Neural cell (in vitro differentiated cells): ENCODE data around the gene PARP3. TPM values are rescaled to one million over a fixed set of nuclear protein-coding genes. Genes with fewer than 3 reads are reported as not detected.

Experiments
- H2AFZ ChIP-seq: fragments of 200-600, 300-800 bp; sonication (generic), shearing (Covaris generic); 2 replicates; pipeline ENCODE4 v1.6.0; 2014; ENCODE audit warnings: low read depth, mild to moderate bottlenecking, antibody characterized with exemption, low read length, moderate library complexity
- H3F3A ChIP-seq: fragments of 200-600 bp; shearing (Covaris generic); 2 replicates; pipeline ENCODE4 v1.6.1; 2016; ENCODE audit warnings: mild to moderate bottlenecking, moderate library complexity, mixed read lengths, antibody characterized with exemption, low read length; ENCODE audit not compliant: insufficient read depth, poor library complexity, severe bottlenecking
- H3K27ac ChIP-seq: fragments of 200-600, 300-800 bp; sonication (generic), shearing (Covaris generic); 2 replicates; pipeline ENCODE4 v1.5.1; 2014; ENCODE audit warnings: mild to moderate bottlenecking, low read length, moderate library complexity
- H3K27me3 ChIP-seq: fragments of 300-800, 200-600 bp; sonication (generic), shearing (Covaris generic); 2 replicates; pipeline ENCODE4 v1.6.0; 2014; ENCODE audit warnings: mild to moderate bottlenecking, low read depth, low read length, moderate library complexity; ENCODE audit not compliant: insufficient read depth
- H3K36me3 ChIP-seq: fragments of 300-800, 200-600 bp; sonication (generic), shearing (Covaris generic); 2 replicates; pipeline ENCODE4 v1.5.1; 2014; ENCODE audit warnings: mild to moderate bottlenecking, antibody characterized with exemption, low read length, moderate library complexity; ENCODE audit not compliant: insufficient read depth
- H3K4me2 ChIP-seq: fragments of 300-800, 200-600 bp; sonication (generic), shearing (Covaris generic); 2 replicates; pipeline ENCODE4 v1.6.0; 2014; ENCODE audit warnings: mild to moderate bottlenecking, low read length
- H3K4me3 ChIP-seq: fragments of 300-800, 200-600 bp; sonication (generic), shearing (Covaris generic); 2 replicates; pipeline ENCODE4 v1.5.1; 2014; ENCODE audit warnings: mild to moderate bottlenecking, low read length, moderate library complexity
- H3K79me2 ChIP-seq: fragments of 200-600 bp; shearing (Covaris generic); replicated peaks from 2 replicates; pipeline ENCODE4 v1.6.0; 2014; ENCODE audit warnings: mild to moderate bottlenecking, low read length, moderate library complexity; ENCODE audit not compliant: insufficient read depth
- H3K9ac ChIP-seq: fragments of 300-800, 200-600 bp; sonication (generic), shearing (Covaris generic); 2 replicates; pipeline ENCODE4 v1.6.1; 2016; ENCODE audit warnings: mild to moderate bottlenecking, low read length, mixed read lengths
- H3K9me2 ChIP-seq: fragments of 200-600 bp; shearing (Covaris generic); 2 replicates; pipeline ENCODE4 v1.6.1; 2016; ENCODE audit warnings: mild to moderate bottlenecking, low read length, mixed read lengths; ENCODE audit not compliant: insufficient read depth
- H3K9me3 ChIP-seq: fragments of 200-600, 300-800 bp; sonication (generic), shearing (Covaris generic); 2 replicates; pipeline ENCODE4 v1.6.1; 2016; ENCODE audit warnings: mild to moderate bottlenecking, mixed run types, low read length, moderate library complexity, mixed read lengths
- H4K20me1 ChIP-seq: fragments of 200-600 bp; shearing (Covaris generic); 2 replicates; pipeline ENCODE4 v1.6.1; 2016; ENCODE audit warnings: mild to moderate bottlenecking, mixed run types; ENCODE audit not compliant: insufficient read depth
- CTCF ChIP-seq: fragments of 450-650 bp; IDR thresholded peaks from 2 replicates; pipeline ENCODE4 v1.5.1; 2014; ENCODE audit warnings: antibody characterized with exemption, mild to moderate bottlenecking, moderate library complexity; ENCODE audit not compliant: poor library complexity, severe bottlenecking
- EP300 ChIP-seq: fragments of 450-650 bp; conservative IDR thresholded peaks from 2 replicates; pipeline ENCODE4 v1.6.1; 2014; ENCODE audit warnings: antibody characterized with exemption, mild to moderate bottlenecking, moderate library complexity; ENCODE audit not compliant: poor library complexity, severe bottlenecking
- EZH2 ChIP-seq: fragments of 200-600, 300-800 bp; shearing (Covaris generic), sonication (generic); IDR thresholded peaks from 2 replicates; pipeline ENCODE4 v1.6.1; 2014; ENCODE audit warnings: antibody characterized with exemption, low read length, borderline replicate concordance, mild to moderate bottlenecking; ENCODE audit not compliant: insufficient read depth, poor library complexity, severe bottlenecking
- MXI1 ChIP-seq: fragments of 450-650 bp; conservative IDR thresholded peaks from 2 replicates; pipeline ENCODE4 v1.6.1; 2014; ENCODE audit warnings: antibody characterized with exemption, mild to moderate bottlenecking; ENCODE audit not compliant: poor library complexity, severe bottlenecking
- POLR2AphosphoS5 ChIP-seq: IDR thresholded peaks from 2 replicates; pipeline ENCODE4 v1.6.1; 2012
- RAD21 ChIP-seq: fragments of 450-650 bp; conservative IDR thresholded peaks from 2 replicates; pipeline ENCODE4 v1.6.1; 2014; ENCODE audit warnings: antibody characterized with exemption, mild to moderate bottlenecking, moderate library complexity
- REST ChIP-seq: IDR thresholded peaks from 2 replicates; pipeline ENCODE4 v1.6.1; 2012; ENCODE audit warnings: borderline replicate concordance
- SMC3 ChIP-seq: fragments of 450-650 bp; conservative IDR thresholded peaks from 2 replicates; pipeline ENCODE4 v1.6.1; 2014; ENCODE audit warnings: antibody characterized with exemption, mild to moderate bottlenecking, moderate library complexity; ENCODE audit not compliant: poor library complexity
- TAF1 ChIP-seq: IDR thresholded peaks from 2 replicates; pipeline ENCODE4 v1.6.1; 2012; ENCODE audit warnings: low read depth
- polyA plus RNA-seq: library from polyadenylated mRNA; depleted of rRNA; stranded (reverse); fragments of >200 nt; gene quantifications from 2 replicates; pipeline ENCODE4 v1.2.3, GENCODE V29; 2014

The PARP3 gene
- polyA plus RNA-seq, 1 donor from 2014 or later, result 5.3 TPM

- no peak overlapping the region for H3K9ac ChIP-seq
- H4K20me1 ChIP-seq, result no peaks in the 10 kb centered on the region
- no peaks in the 10 kb centered on the region for H3K36me3 ChIP-seq
- no peaks in the 10 kb centered on the region for H3K9me2 ChIP-seq
- H3K79me2 ChIP-seq, result peaks cover 14% of the 10 kb centered on the region
- no peaks in the 10 kb centered on the region for H3F3A ChIP-seq
- H2AFZ ChIP-seq, result no peak overlapping the region
- H3K9me3 ChIP-seq, result no peaks in the 10 kb centered on the region
- no peak overlapping the region for H3K4me3 ChIP-seq
- H3K4me2 ChIP-seq, result no peak overlapping the region
- H3K27ac ChIP-seq, result no peak overlapping the region
- TF ChIP-seq TAF1 (no peak), MXI1 (no peak), REST (no peak), SMC3 (no peak), POLR2AphosphoS5 (no peak), RAD21 (no peak), EZH2 (no peak), EP300 (no peak), CTCF (no peak)
- H3K27me3 ChIP-seq, result no peaks in the 10 kb centered on the region
Measured at GRCh38 chr3:51970606-51971300, 28.6 kb downstream of the PARP3 start.

GRCh38 chr3:51971350-51971749, 29.2 kb downstream of the PARP3 start:
- Histone ChIP-seq H3K4me3 (no peak overlapping the region), H3K9me3 (no peaks in the 10 kb centered on the region), H3K27ac (no peak overlapping the region)

More at GRCh38 chr3:51971350-51971749, 29.2 kb downstream of the PARP3 start:
- H3K4me2 ChIP-seq, result no peak overlapping the region
- no peaks in the 10 kb centered on the region for H3K36me3 ChIP-seq
- no peaks in the 10 kb centered on the region for H3K27me3 ChIP-seq
- H3K79me2 ChIP-seq, result peaks cover 8% of the 10 kb centered on the region
- no peak overlapping the region for H3K9ac ChIP-seq
- H3K9me2 ChIP-seq, result no peaks in the 10 kb centered on the region
- TF ChIP-seq POLR2AphosphoS5 (no peak), REST (no peak), SMC3 (no peak), RAD21 (no peak), EZH2 (no peak), CTCF (no peak), EP300 (no peak), MXI1 (no peak), TAF1 (no peak)
- H4K20me1 ChIP-seq, result no peaks in the 10 kb centered on the region
- no peak overlapping the region for H2AFZ ChIP-seq
- H3F3A ChIP-seq, result no peaks in the 10 kb centered on the region
